SK-N-SH (cell line): Measurements from ENCODE around the gene NID1. TPM values are rescaled to one million over a fixed set of nuclear protein-coding genes. Genes with fewer than 3 reads are reported as not detected.

ENCODE experiments used
- CHD2 ChIP-seq: fragments of 150-350 bp; IDR thresholded peaks from 2 replicates; pipeline ENCODE4 v1.6.1; 2018; ENCODE audit warnings: low read length; ENCODE audit not compliant: partially characterized antibody
- ELF1 ChIP-seq: IDR thresholded peaks from 2 replicates; pipeline ENCODE4 v1.4.0; 2012
- EP300 ChIP-seq, 2 experiments: IDR thresholded peaks; 2 replicates each; pipeline versions ENCODE4 v1.4.0 to v1.6.1; 2012; ENCODE audit warnings: borderline replicate concordance in 1 of 2, low read depth in 1 of 2, low read length in 1 of 2
- EZH2phosphoT487 ChIP-seq: fragments of 200-600 bp; sonication (generic); IDR thresholded peaks from 2 replicates; pipeline ENCODE4 v1.6.1; 2017; ENCODE audit warnings: low read depth, mixed run types, mild to moderate bottlenecking, antibody characterized with exemption, moderate library complexity, borderline replicate concordance
- FOSL2 ChIP-seq: IDR thresholded peaks from 2 replicates; pipeline ENCODE4 v1.4.0; 2012; ENCODE audit warnings: low read depth, mild to moderate bottlenecking, moderate library complexity, borderline replicate concordance
- FOXM1 ChIP-seq: IDR thresholded peaks from 2 replicates; pipeline ENCODE4 v1.4.0; 2012; ENCODE audit warnings: low read depth, mild to moderate bottlenecking
- GABPA ChIP-seq: IDR thresholded peaks from 2 replicates; pipeline ENCODE4 v1.4.0; 2012; ENCODE audit warnings: low read depth, mild to moderate bottlenecking
- GATA2 ChIP-seq: sonication (generic); formaldehyde crosslinking; IDR thresholded peaks from 2 replicates; pipeline ENCODE4 v1.5.0; 2020; ENCODE audit warnings: mild to moderate bottlenecking, missing genetic modification reagents
- MEF2A ChIP-seq: IDR thresholded peaks from 2 replicates; pipeline ENCODE4 v1.4.0; 2012; ENCODE audit warnings: low read depth, borderline replicate concordance
- NFIC ChIP-seq: IDR thresholded peaks from 2 replicates; pipeline ENCODE4 v1.4.0; 2012; ENCODE audit warnings: borderline replicate concordance
- POLR2AphosphoS5 ChIP-seq: IDR thresholded peaks from 2 replicates; pipeline ENCODE4 v1.6.1; 2012; ENCODE audit warnings: low read depth, low read length
- RAD21 ChIP-seq: IDR thresholded peaks from 2 replicates; pipeline ENCODE4 v1.6.1; 2012; ENCODE audit warnings: mild to moderate bottlenecking, low read length
- RFX5 ChIP-seq: IDR thresholded peaks from 2 replicates; pipeline ENCODE4 v1.6.1; 2012; ENCODE audit warnings: mild to moderate bottlenecking, improper control_type of control experiment, low read length
- SIN3A ChIP-seq: IDR thresholded peaks from 2 replicates; pipeline ENCODE4 v1.6.1; 2012; ENCODE audit warnings: low read depth, mild to moderate bottlenecking, low read length, moderate library complexity, borderline replicate concordance
- SMC3 ChIP-seq: IDR thresholded peaks from 2 replicates; pipeline ENCODE4 v1.6.1; 2012; ENCODE audit warnings: low read depth, low read length, improper control_type of control experiment
- TCF12 ChIP-seq: IDR thresholded peaks from 2 replicates; pipeline ENCODE4 v1.4.0; 2012
- polyA plus RNA-seq, 3 experiments: library from polyadenylated mRNA; depleted of rRNA; stranded (reverse); fragments of >200 nt; gene quantifications; 2 replicates each; pipeline ENCODE4 v1.2.3, GENCODE V29; 2012
- TF ChIP-seq, protein P1 (sequence below): IDR thresholded peaks from 2 replicates; pipeline ENCODE4; 2012
- TF ChIP-seq, protein P2 (sequence below): fragments of 150-350 bp; IDR thresholded peaks from 2 replicates; pipeline ENCODE4 v1.6.1; 2017; ENCODE audit warnings: antibody characterized with exemption, low read length, low read depth, borderline replicate concordance
- TF ChIP-seq, protein P3 (sequence below): IDR thresholded peaks from 2 replicates; pipeline ENCODE4 v1.4.0; 2012; ENCODE audit warnings: low read depth, borderline replicate concordance
- TF ChIP-seq, protein P4 (sequence below): fragments of 200-600 bp; sonication (generic); IDR thresholded peaks from 2 replicates; pipeline ENCODE4 v1.6.1; 2017; ENCODE audit warnings: antibody characterized with exemption, mild to moderate bottlenecking, moderate library complexity
- TF ChIP-seq, protein P5 (sequence below): IDR thresholded peaks from 2 replicates; pipeline ENCODE4 v1.6.1; 2012; ENCODE audit warnings: mild to moderate bottlenecking, low read depth, low read length, moderate library complexity
- TF ChIP-seq, protein P6 (sequence below): IDR thresholded peaks from 2 replicates; pipeline ENCODE4 v1.4.0; 2012; ENCODE audit warnings: low read depth

The NID1 gene
- polyA plus RNA-seq, 1 of the 3 experiments (the other 2 are of a cell fraction), result 74.3 TPM

DNA sequence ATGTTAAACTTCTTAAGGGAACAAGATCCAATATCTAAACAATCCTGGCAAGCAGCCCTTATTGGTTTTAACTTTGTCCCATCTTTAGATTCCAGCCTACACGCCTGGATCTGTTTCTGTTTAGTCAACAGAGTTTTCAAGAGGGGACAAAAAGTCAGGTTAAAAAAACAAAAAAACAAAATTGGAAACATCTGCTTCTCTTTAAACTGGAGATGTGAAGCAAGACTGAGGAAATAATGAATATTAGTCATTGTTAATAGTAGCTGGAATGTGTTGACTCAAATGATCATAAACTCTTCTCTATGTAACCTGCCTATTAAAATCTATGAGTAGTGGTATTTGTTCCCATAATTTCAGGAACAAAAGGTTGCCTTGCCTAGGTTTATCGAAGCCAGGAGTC lies 55.0 kb downstream of the NID1 start (continued):
- no peak for TF ChIP-seq RFX5
- no peak for TF ChIP-seq GATA2 (CRISPR knock-in tag)
- no peak for TF ChIP-seq FOXM1
- TF ChIP-seq SMC3, result no peak
- TF ChIP-seq NFIC, result peak; percentile 52
- no peak for TF ChIP-seq GABPA
- TF ChIP-seq, protein P1, sequence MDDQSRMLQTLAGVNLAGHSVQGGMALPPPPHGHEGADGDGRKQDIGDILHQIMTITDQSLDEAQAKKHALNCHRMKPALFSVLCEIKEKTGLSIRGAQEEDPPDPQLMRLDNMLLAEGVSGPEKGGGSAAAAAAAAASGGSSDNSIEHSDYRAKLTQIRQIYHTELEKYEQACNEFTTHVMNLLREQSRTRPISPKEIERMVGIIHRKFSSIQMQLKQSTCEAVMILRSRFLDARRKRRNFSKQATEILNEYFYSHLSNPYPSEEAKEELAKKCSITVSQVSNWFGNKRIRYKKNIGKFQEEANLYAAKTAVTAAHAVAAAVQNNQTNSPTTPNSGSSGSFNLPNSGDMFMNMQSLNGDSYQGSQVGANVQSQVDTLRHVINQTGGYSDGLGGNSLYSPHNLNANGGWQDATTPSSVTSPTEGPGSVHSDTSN, result peak; percentile 58; the same call in 1 of the 2 replicates
- peak in 1 of 2 experiments; percentile 70; a peak in 1 of 4 replicates for TF ChIP-seq EP300 (IDR thresholded peaks at IDR 0.05; ENCODE audit: borderline replicate concordance in 1 of 2, low read depth in 1 of 2, low read length in 1 of 2)
- TF ChIP-seq, protein P2, sequence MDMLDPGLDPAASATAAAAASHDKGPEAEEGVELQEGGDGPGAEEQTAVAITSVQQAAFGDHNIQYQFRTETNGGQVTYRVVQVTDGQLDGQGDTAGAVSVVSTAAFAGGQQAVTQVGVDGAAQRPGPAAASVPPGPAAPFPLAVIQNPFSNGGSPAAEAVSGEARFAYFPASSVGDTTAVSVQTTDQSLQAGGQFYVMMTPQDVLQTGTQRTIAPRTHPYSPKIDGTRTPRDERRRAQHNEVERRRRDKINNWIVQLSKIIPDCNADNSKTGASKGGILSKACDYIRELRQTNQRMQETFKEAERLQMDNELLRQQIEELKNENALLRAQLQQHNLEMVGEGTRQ, result no peak
- TF ChIP-seq CHD2, result no peak
- no peak for TF ChIP-seq RAD21
- TF ChIP-seq, protein P3, sequence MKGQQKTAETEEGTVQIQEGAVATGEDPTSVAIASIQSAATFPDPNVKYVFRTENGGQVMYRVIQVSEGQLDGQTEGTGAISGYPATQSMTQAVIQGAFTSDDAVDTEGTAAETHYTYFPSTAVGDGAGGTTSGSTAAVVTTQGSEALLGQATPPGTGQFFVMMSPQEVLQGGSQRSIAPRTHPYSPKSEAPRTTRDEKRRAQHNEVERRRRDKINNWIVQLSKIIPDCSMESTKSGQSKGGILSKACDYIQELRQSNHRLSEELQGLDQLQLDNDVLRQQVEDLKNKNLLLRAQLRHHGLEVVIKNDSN, result no peak
- no peak for TF ChIP-seq ELF1
- TF ChIP-seq POLR2AphosphoS5, result peak; percentile 45; the same call in 1 of the 2 replicates
- TF ChIP-seq, protein P4, sequence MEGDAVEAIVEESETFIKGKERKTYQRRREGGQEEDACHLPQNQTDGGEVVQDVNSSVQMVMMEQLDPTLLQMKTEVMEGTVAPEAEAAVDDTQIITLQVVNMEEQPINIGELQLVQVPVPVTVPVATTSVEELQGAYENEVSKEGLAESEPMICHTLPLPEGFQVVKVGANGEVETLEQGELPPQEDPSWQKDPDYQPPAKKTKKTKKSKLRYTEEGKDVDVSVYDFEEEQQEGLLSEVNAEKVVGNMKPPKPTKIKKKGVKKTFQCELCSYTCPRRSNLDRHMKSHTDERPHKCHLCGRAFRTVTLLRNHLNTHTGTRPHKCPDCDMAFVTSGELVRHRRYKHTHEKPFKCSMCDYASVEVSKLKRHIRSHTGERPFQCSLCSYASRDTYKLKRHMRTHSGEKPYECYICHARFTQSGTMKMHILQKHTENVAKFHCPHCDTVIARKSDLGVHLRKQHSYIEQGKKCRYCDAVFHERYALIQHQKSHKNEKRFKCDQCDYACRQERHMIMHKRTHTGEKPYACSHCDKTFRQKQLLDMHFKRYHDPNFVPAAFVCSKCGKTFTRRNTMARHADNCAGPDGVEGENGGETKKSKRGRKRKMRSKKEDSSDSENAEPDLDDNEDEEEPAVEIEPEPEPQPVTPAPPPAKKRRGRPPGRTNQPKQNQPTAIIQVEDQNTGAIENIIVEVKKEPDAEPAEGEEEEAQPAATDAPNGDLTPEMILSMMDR, result no peak
- TF ChIP-seq FOSL2, result peak; percentile 59; the same call in 1 of the 2 replicates
- no peak for TF ChIP-seq MEF2A
- TF ChIP-seq SIN3A, result no peak
- TF ChIP-seq TCF12, result peak; percentile 96
- TF ChIP-seq, protein P5, sequence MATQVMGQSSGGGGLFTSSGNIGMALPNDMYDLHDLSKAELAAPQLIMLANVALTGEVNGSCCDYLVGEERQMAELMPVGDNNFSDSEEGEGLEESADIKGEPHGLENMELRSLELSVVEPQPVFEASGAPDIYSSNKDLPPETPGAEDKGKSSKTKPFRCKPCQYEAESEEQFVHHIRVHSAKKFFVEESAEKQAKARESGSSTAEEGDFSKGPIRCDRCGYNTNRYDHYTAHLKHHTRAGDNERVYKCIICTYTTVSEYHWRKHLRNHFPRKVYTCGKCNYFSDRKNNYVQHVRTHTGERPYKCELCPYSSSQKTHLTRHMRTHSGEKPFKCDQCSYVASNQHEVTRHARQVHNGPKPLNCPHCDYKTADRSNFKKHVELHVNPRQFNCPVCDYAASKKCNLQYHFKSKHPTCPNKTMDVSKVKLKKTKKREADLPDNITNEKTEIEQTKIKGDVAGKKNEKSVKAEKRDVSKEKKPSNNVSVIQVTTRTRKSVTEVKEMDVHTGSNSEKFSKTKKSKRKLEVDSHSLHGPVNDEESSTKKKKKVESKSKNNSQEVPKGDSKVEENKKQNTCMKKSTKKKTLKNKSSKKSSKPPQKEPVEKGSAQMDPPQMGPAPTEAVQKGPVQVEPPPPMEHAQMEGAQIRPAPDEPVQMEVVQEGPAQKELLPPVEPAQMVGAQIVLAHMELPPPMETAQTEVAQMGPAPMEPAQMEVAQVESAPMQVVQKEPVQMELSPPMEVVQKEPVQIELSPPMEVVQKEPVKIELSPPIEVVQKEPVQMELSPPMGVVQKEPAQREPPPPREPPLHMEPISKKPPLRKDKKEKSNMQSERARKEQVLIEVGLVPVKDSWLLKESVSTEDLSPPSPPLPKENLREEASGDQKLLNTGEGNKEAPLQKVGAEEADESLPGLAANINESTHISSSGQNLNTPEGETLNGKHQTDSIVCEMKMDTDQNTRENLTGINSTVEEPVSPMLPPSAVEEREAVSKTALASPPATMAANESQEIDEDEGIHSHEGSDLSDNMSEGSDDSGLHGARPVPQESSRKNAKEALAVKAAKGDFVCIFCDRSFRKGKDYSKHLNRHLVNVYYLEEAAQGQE, result no peak
- TF ChIP-seq, protein P6, sequence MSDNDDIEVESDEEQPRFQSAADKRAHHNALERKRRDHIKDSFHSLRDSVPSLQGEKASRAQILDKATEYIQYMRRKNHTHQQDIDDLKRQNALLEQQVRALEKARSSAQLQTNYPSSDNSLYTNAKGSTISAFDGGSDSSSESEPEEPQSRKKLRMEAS, result no peak
- TF ChIP-seq EZH2phosphoT487, result no peak
